Cardiac ventricle fibroblast (primary cell): ENCODE data around the gene ACADS. TPM values are rescaled to one million over a fixed set of nuclear protein-coding genes. Genes with fewer than 3 reads are reported as not detected.

Source experiments
- total RNA-seq: library from RNA; depleted of rRNA; stranded (reverse); fragments of >200 nt; gene quantifications from 2 replicates; pipeline ENCODE4 v1.2.3, GENCODE V29; 2015

ACADS gene
- total RNA-seq: 18.6 and 24.5 TPM in 2 replicates

GRCh38 chr12:120725659-120726509 lies at the start of gene ACADS:
Gene ACADS (plus strand): TSS chr12:120725826. CDS start chr12:120725886, 60 bp downstream.

GRCh38 chr12:120686690-120687577 lies 38.7 kb upstream of the ACADS start, which contains the start of gene MLEC:
Gene MLEC (plus strand): TSS chr12:120687149. CDS start chr12:120687297, 148 bp downstream.

GRCh38 chr12:120710031-120710804 lies 15.4 kb upstream of the ACADS start, which contains the start of gene UNC119B:
Gene UNC119B (plus strand): TSS chr12:120710458. CDS start chr12:120710475, 17 bp downstream.

Other genes starting within 250 kb of the ACADS start
- 242 and 291 TPM in 2 replicates for gene DYNLL1, start 229.7 kb upstream of the ACADS start, total RNA-seq
- gene COQ5, start 196.7 kb upstream of the ACADS start, total RNA-seq: 17.8 and 24.1 TPM in 2 replicates
- 78.5 and 86.4 TPM in 2 replicates for gene RNF10, start 191.5 kb upstream of the ACADS start, total RNA-seq
- gene POP5, start 144.4 kb upstream of the ACADS start, total RNA-seq: 16.7 and 20.7 TPM in 2 replicates
- gene CABP1, start 85.2 kb upstream of the ACADS start, total RNA-seq: 0.44 TPM in 1 of 2 replicates, not detected in the other
- 72.6 and 74.4 TPM in 2 replicates for gene MLEC, start 38.7 kb upstream of the ACADS start, total RNA-seq
- 23.8 and 25.9 TPM in 2 replicates for gene UNC119B, start 15.4 kb upstream of the ACADS start, total RNA-seq
- 13.6 and 14.2 TPM in 2 replicates for gene SPPL3, start 178.5 kb downstream of the ACADS start, total RNA-seq